Cardiac fibroblast (primary cell): ENCODE results near the gene NHSL2.

Experiments used
- DNase-seq, 2 donors: peaks; one replicate each; pipeline versions ENCODE4 v3.0.0 to v3.0.0-alpha.2; 2010; ENCODE audit warnings: low read depth in 2 of 2
- H3K4me3 ChIP-seq, 2 donors: replicated peaks in 1 of 2; 1 replicate in 1 of 2; 2 replicates in 1 of 2; pipeline ENCODE4 v1.5.1; 2011; ENCODE audit warnings: low read depth in 2 of 2, low read length in 2 of 2, mild to moderate bottlenecking in 2 of 2, moderate library complexity in 1 of 2
- TF ChIP-seq, protein P1 (sequence below): IDR thresholded peaks from one replicate; pipeline ENCODE4 v1.5.1; 2011; ENCODE audit warnings: low read depth, mild to moderate bottlenecking, low read length, inconsistent platforms

The NHSL2 gene

GRCh38 chrX:71912156-71912555, 1.5 kb downstream of the NHSL2 start:
- TF ChIP-seq, protein P1, sequence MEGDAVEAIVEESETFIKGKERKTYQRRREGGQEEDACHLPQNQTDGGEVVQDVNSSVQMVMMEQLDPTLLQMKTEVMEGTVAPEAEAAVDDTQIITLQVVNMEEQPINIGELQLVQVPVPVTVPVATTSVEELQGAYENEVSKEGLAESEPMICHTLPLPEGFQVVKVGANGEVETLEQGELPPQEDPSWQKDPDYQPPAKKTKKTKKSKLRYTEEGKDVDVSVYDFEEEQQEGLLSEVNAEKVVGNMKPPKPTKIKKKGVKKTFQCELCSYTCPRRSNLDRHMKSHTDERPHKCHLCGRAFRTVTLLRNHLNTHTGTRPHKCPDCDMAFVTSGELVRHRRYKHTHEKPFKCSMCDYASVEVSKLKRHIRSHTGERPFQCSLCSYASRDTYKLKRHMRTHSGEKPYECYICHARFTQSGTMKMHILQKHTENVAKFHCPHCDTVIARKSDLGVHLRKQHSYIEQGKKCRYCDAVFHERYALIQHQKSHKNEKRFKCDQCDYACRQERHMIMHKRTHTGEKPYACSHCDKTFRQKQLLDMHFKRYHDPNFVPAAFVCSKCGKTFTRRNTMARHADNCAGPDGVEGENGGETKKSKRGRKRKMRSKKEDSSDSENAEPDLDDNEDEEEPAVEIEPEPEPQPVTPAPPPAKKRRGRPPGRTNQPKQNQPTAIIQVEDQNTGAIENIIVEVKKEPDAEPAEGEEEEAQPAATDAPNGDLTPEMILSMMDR, result no peak
- DNase-seq, result no peak
- no peak overlapping the region for H3K4me3 ChIP-seq

GRCh38 chrX:71913156-71913950, 2.7 kb downstream of the NHSL2 start:
- TF ChIP-seq, protein P1, result no peak
- H3K4me3 ChIP-seq, result no peak overlapping the region
- DNase-seq, result no peak

- DNase-seq, result peak; percentile 36 to 40
- TF ChIP-seq, protein P1, result no peak
- no peak overlapping the region for H3K4me3 ChIP-seq
Measured at GRCh38 chrX:71917621-71918343, 7.1 kb downstream of the NHSL2 start.

- TF ChIP-seq, protein P1, result no peak
- DNase-seq, result no peak
- H3K4me3 ChIP-seq, result no peak overlapping the region
Measured at GRCh38 chrX:71919431-71919830, 8.8 kb downstream of the NHSL2 start.

DNA sequence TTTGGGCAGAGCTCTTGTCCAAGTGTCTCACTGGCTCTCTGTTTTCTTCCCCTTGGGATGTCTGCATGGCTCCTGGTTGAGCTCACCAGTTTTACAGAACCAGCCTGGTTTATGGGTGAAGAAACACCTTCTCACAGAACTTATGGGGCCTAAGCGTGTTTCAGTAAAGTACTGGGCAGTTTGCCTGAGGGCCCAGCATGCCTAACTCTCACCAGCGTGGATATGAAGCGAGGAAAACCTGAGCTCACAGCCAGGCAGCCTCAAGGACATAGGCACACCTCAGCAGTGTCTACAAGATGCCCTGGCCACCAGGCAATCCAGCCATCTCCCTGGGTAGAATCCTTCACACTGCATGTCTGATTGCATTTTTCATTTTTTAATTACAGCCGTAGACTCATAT, 9.2 kb downstream of the NHSL2 start:
- H3K4me3 ChIP-seq, result no peak overlapping the region
- no peak for DNase-seq
- TF ChIP-seq, protein P1, result no peak

GRCh38 chrX:71922686-71923085, 12.0 kb downstream of the NHSL2 start:
- TF ChIP-seq, protein P1, result no peak
- H3K4me3 ChIP-seq, result no peak overlapping the region
- no peak for DNase-seq
